HepG2 (cell line): ENCODE data around the gene PRM2. TPM values are rescaled to one million over a fixed set of nuclear protein-coding genes. Genes with fewer than 3 reads are reported as not detected.

Experiments used
- ARNT2 ChIP-seq: sonication (generic); formaldehyde crosslinking; IDR thresholded peaks from 2 replicates; pipeline ENCODE4 v1.8.0; 2022; ENCODE audit warnings: mild to moderate bottlenecking, low read depth, missing genetic modification reagents, moderate library complexity
- ATM ChIP-seq: fragments of 450-650 bp; IDR thresholded peaks from 2 replicates; pipeline ENCODE4 v1.7.1; 2017; ENCODE audit warnings: mild to moderate bottlenecking, borderline replicate concordance
- CENPX ChIP-seq: sonication (generic); formaldehyde crosslinking; IDR thresholded peaks from 2 replicates; pipeline ENCODE4 v1.9.0; 2021; ENCODE audit warnings: mild to moderate bottlenecking, missing genetic modification reagents, moderate library complexity
- GFI1 ChIP-seq: sonication (generic); formaldehyde crosslinking; IDR thresholded peaks from 2 replicates; pipeline ENCODE4 v1.5.0; 2020; ENCODE audit warnings: missing genetic modification reagents, mild to moderate bottlenecking, borderline replicate concordance
- HNRNPK ChIP-seq: fragments of 200-400 bp; formaldehyde crosslinking; IDR thresholded peaks from 2 replicates; pipeline ENCODE4 v1.6.1; 2018; ENCODE audit warnings: low read length, low read depth, moderate library complexity, mild to moderate bottlenecking; ENCODE audit not compliant: poor library complexity, severe bottlenecking
- KLF13 ChIP-seq: sonication (generic); formaldehyde crosslinking; IDR thresholded peaks from 2 replicates; pipeline ENCODE4 v1.4.0; 2020; ENCODE audit warnings: mild to moderate bottlenecking, missing genetic modification reagents
- PHF20 ChIP-seq: sonication (generic); formaldehyde crosslinking; IDR thresholded peaks from 2 replicates; pipeline ENCODE4 v1.5.0; 2020; ENCODE audit warnings: mild to moderate bottlenecking, missing genetic modification reagents
- TEAD2 ChIP-seq: sonication (generic); formaldehyde crosslinking; IDR thresholded peaks from 2 replicates; pipeline ENCODE4 v1.9.0; 2021; ENCODE audit warnings: missing genetic modification reagents
- XRCC5 ChIP-seq: fragments of 200-400 bp; formaldehyde crosslinking; optimal IDR thresholded peaks from 2 replicates; pipeline ENCODE3; 2017; ENCODE audit warnings: mild to moderate bottlenecking, low read length
- ZBTB7B ChIP-seq: sonication (generic); formaldehyde crosslinking; IDR thresholded peaks from 2 replicates; pipeline ENCODE4 v1.4.0; 2020; ENCODE audit warnings: missing genetic modification reagents
- ZEB1 ChIP-seq: IDR thresholded peaks from 2 replicates; pipeline ENCODE4 v1.6.1; 2012; ENCODE audit warnings: mild to moderate bottlenecking, low read depth, inconsistent platforms; ENCODE audit not compliant: insufficient replicate concordance
- ZNF543 ChIP-seq: sonication (generic); formaldehyde crosslinking; IDR thresholded peaks from 2 replicates; pipeline ENCODE4 v1.4.0; 2020; ENCODE audit warnings: mild to moderate bottlenecking, missing genetic modification reagents
- ZNF713 ChIP-seq: sonication (generic); formaldehyde crosslinking; IDR thresholded peaks from 2 replicates; pipeline ENCODE4 v1.4.0; 2020; ENCODE audit warnings: mild to moderate bottlenecking, missing genetic modification reagents
- ZNF841 ChIP-seq: sonication (generic); formaldehyde crosslinking; IDR thresholded peaks from 2 replicates; pipeline ENCODE4 v1.8.1; 2023; ENCODE audit warnings: missing genetic modification reagents, borderline replicate concordance
- ZSCAN21 ChIP-seq: sonication (generic); formaldehyde crosslinking; IDR thresholded peaks from 2 replicates; pipeline ENCODE4 v1.8.0; 2022; ENCODE audit warnings: mild to moderate bottlenecking, missing genetic modification reagents, moderate library complexity, borderline replicate concordance
- polyA plus RNA-seq, 8 experiments: library from polyadenylated mRNA; depleted of rRNA in 3 of 8; stranded (reverse) in 7 of 8; unstranded in 1 of 8; fragments of >200 nt; fragmentation: Illumina TruSeq in 4 of 8; extraction: Trizol in 4 of 8; gene quantifications; 2 replicates each; pipeline versions ENCODE4 v1.2.1 to v1.2.3, GENCODE V29; 2011 to 2016; ENCODE audit warnings: low read depth in 4 of 8, missing spikeins in 1 of 8, mixed read lengths in 1 of 8; ENCODE audit not compliant: insufficient read depth in 1 of 8
- total RNA-seq, 5 experiments: library from RNA; depleted of rRNA; stranded (reverse); fragments of >200 nt; fragmentation: Illumina TruSeq; extraction: Trizol; gene quantifications; 2 replicates each; pipeline ENCODE4 v1.2.3, GENCODE V29; 2016; ENCODE audit warnings: low read depth in 1 of 5
- TF ChIP-seq, protein P1 (sequence below): sonication (generic); formaldehyde crosslinking; IDR thresholded peaks from 2 replicates; pipeline ENCODE4 v1.5.1; 2020; ENCODE audit warnings: missing genetic modification reagents, mild to moderate bottlenecking, borderline replicate concordance
- TF ChIP-seq, protein P2 (sequence below): sonication (generic); formaldehyde crosslinking; IDR thresholded peaks from 2 replicates; pipeline ENCODE4 v1.4.0; 2020; ENCODE audit warnings: mild to moderate bottlenecking, missing genetic modification reagents
- TF ChIP-seq, protein P3 (sequence below): sonication (generic); formaldehyde crosslinking; IDR thresholded peaks from 2 replicates; pipeline ENCODE4 v1.8.0; 2022; ENCODE audit warnings: low read depth, missing genetic modification reagents
- TF ChIP-seq, protein P4 (sequence below): sonication (generic); formaldehyde crosslinking; IDR thresholded peaks from 2 replicates; pipeline ENCODE4 v1.5.1; 2020; ENCODE audit warnings: mild to moderate bottlenecking, missing genetic modification reagents, moderate library complexity

Gene PRM2
- total and polyA plus RNA-seq, 2 of the 13 experiments (the other 11 are each of a cell fraction or from before 2014, with no cell fraction given) = 0.54 TPM; not detected in 1

DNA sequence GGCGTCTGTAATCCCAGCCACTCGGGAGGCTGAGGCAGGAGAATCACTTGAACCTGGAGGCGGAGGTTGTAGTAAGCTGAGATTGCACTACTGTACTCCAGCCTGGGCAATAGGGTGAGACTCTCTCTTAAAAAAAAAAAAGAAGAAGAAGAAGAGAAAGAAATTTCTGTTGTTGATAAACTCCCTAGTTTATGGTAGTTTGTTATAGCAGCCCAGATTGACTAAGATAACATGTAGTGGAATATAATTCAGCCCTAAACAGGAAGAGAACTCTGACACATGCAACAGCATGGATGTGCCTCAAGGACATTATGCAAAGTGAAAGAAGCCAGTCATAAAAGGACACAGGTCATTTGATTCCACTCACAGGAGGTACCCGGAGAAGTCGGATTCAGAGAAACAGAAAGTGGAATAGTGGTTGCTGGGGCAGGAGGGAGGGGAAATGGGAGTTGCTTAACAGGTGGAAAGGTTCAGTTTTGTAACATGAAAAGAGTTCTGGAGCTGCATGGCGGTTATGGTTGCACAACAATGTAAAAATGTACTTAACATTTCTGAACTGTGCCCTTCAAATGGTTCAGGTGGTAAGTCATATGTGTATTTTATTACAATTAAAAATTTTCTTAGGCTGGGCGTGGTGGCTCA, 30.8 kb upstream of the PRM2 start (continued):
- TF ChIP-seq, protein P1, sequence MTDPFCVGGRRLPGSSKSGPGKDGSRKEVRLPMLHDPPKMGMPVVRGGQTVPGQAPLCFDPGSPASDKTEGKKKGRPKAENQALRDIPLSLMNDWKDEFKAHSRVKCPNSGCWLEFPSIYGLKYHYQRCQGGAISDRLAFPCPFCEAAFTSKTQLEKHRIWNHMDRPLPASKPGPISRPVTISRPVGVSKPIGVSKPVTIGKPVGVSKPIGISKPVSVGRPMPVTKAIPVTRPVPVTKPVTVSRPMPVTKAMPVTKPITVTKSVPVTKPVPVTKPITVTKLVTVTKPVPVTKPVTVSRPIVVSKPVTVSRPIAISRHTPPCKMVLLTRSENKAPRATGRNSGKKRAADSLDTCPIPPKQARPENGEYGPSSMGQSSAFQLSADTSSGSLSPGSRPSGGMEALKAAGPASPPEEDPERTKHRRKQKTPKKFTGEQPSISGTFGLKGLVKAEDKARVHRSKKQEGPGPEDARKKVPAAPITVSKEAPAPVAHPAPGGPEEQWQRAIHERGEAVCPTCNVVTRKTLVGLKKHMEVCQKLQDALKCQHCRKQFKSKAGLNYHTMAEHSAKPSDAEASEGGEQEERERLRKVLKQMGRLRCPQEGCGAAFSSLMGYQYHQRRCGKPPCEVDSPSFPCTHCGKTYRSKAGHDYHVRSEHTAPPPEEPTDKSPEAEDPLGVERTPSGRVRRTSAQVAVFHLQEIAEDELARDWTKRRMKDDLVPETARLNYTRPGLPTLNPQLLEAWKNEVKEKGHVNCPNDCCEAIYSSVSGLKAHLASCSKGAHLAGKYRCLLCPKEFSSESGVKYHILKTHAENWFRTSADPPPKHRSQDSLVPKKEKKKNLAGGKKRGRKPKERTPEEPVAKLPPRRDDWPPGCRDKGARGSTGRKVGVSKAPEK = no peak
- TF ChIP-seq TEAD2 (CRISPR knock-in tag) (no peak), ATM (peak; percentile 96; the same call in 1 of the 2 replicates), PHF20 (CRISPR knock-in tag) (no peak), ARNT2 (CRISPR knock-in tag) (no peak), ZNF543 (CRISPR knock-in tag) (peak; percentile 24; the same call in 1 of the 2 replicates), ZNF841 (CRISPR knock-in tag) (no peak), ZSCAN21 (CRISPR knock-in tag) (peak; percentile 92; the same call in 1 of the 2 replicates), ZNF713 (CRISPR knock-in tag) (peak; percentile 81; the same call in 1 of the 2 replicates), ZEB1 (peak; percentile 87), KLF13 (CRISPR knock-in tag) (no peak), CENPX (CRISPR knock-in tag) (no peak), HNRNPK (no peak), ZBTB7B (peak; percentile 78; the same call in 1 of the 2 replicates), XRCC5 (no peak), GFI1 (CRISPR knock-in tag) (peak; percentile 46; the same call in 1 of the 2 replicates)
- TF ChIP-seq, protein P2, sequence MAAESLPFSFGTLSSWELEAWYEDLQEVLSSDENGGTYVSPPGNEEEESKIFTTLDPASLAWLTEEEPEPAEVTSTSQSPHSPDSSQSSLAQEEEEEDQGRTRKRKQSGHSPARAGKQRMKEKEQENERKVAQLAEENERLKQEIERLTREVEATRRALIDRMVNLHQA (CRISPR knock-in tag) = no peak
- TF ChIP-seq, protein P3, sequence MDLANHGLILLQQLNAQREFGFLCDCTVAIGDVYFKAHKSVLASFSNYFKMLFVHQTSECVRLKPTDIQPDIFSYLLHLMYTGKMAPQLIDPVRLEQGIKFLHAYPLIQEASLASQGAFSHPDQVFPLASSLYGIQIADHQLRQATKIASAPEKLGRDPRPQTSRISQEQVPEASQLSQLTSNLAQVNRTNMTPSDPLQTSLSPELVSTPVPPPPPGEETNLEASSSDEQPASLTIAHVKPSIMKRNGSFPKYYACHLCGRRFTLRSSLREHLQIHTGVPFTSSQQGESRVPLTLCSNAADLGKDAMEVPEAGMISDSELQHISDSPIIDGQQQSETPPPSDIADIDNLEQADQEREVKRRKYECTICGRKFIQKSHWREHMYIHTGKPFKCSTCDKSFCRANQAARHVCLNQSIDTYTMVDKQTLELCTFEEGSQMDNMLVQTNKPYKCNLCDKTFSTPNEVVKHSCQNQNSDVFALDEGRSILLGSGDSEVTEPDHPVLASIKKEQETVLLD (CRISPR knock-in tag) = no peak
- TF ChIP-seq, protein P4, sequence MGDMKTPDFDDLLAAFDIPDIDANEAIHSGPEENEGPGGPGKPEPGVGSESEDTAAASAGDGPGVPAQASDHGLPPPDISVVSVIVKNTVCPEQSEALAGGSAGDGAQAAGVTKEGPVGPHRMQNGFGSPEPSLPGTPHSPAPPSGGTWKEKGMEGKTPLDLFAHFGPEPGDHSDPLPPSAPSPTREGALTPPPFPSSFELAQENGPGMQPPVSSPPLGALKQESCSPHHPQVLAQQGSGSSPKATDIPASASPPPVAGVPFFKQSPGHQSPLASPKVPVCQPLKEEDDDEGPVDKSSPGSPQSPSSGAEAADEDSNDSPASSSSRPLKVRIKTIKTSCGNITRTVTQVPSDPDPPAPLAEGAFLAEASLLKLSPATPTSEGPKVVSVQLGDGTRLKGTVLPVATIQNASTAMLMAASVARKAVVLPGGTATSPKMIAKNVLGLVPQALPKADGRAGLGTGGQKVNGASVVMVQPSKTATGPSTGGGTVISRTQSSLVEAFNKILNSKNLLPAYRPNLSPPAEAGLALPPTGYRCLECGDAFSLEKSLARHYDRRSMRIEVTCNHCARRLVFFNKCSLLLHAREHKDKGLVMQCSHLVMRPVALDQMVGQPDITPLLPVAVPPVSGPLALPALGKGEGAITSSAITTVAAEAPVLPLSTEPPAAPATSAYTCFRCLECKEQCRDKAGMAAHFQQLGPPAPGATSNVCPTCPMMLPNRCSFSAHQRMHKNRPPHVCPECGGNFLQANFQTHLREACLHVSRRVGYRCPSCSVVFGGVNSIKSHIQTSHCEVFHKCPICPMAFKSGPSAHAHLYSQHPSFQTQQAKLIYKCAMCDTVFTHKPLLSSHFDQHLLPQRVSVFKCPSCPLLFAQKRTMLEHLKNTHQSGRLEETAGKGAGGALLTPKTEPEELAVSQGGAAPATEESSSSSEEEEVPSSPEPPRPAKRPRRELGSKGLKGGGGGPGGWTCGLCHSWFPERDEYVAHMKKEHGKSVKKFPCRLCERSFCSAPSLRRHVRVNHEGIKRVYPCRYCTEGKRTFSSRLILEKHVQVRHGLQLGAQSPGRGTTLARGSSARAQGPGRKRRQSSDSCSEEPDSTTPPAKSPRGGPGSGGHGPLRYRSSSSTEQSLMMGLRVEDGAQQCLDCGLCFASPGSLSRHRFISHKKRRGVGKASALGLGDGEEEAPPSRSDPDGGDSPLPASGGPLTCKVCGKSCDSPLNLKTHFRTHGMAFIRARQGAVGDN (CRISPR knock-in tag) = no peak
